ENCODE data around the gene PARP15. TPM values are rescaled to one million over a fixed set of nuclear protein-coding genes. Genes with fewer than 3 reads are reported as not detected.

The PARP15 gene
- total and polyA plus RNA-seq, 2 experiments from 2014 or later, result 0.39 to 0.87 TPM

DNA sequence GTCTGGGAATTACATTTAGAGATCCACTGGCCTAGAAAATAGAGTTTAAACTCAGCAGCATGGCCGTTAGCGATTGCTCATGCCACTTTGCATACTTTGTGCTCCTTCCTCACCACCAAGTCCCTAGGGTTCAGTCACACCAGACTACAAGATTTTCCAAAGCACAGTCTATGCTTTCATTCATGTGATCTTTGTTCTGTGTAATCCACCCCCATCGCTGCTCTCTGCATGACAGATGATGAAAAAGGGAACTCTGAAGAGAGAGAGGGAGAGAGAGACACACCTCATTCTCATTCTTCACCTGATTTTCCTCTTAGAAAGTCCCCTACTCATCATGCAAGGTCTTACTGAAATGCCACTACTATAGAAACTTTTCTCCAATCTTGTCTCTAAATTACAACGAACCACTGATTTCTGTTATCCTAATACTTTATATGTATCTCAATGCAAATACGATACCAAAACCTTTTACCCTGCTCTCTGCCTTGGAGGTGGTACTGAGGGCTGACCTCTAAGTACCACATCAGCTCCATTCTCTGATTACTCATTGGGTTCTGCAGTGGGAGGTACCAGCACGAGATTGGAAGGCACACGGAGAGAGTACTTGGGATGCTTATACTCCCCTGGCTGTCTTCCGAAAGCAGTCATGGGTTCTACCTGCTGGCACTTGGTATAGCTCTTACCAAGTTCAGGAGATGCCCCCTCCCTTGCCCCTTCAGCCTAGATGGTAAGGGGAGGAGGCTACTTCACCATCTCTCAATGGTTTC is 1.1 kb upstream of the PARP15 start:
- peaks cover 3% of the 10 kb centered on the region; the same call in 2 of the 3 replicates for H3K9me3 Mint-ChIP-seq
- no peak overlapping the region for H3K4me3 Mint-ChIP-seq
- H3K36me3 ChIP-seq (ENCODE audit: insufficient read depth), result no peaks in the 10 kb centered on the region
- H3K9me2 ChIP-seq (ENCODE audit: insufficient read depth), result 0 out of 2 replicates have a peak, but pooled peaks cover 2% of the 10 kb centered on the region
- H3K27ac ChIP-seq (ENCODE audit: low read depth), result no peak overlapping the region
- no peaks in the 10 kb centered on the region for H3K79me2 ChIP-seq (replicated peaks; ENCODE audit: insufficient read depth)
- ATAC-seq, result peak; percentile 44
- H3K4me3 ChIP-seq, result no peak overlapping the region
- H3K27me3 Mint-ChIP-seq (ENCODE audit: insufficient read depth, low read depth, poor library complexity), result peaks cover 7% of the 10 kb centered on the region
- H3F3A ChIP-seq (replicated peaks; ENCODE audit: low read depth), result no peaks in the 10 kb centered on the region
- H3K4me2 ChIP-seq, result no peak overlapping the region
- DNase-seq (ENCODE audit: low spot score), result no peak
- no peak overlapping the region for H3K27ac Mint-ChIP-seq
- peaks cover 4% of the 10 kb centered on the region; the same call in 1 of the 2 replicates for H3K4me1 ChIP-seq (ENCODE audit: insufficient read depth)
- H4K20me1 ChIP-seq (replicated peaks; ENCODE audit: insufficient read depth), result no peaks in the 10 kb centered on the region
- peaks cover 25% of the 10 kb centered on the region for H3K27me3 ChIP-seq (ENCODE audit: insufficient read depth)
- H3K36me3 Mint-ChIP-seq (ENCODE audit: low read depth), result peaks cover 2% of the 10 kb centered on the region; the same call in 1 of the 3 replicates
- H2AFZ ChIP-seq, result peak overlapping the region; percentile 56; the same call in 1 of the 2 replicates
- H3K4me1 Mint-ChIP-seq, result peaks cover 21% of the 10 kb centered on the region
- TF ChIP-seq ZNF114 (CRISPR knock-in tag; IDR thresholded peaks at IDR 0.05), result no peak
- TF ChIP-seq EZH2phosphoT487 (IDR thresholded peaks at IDR 0.05; ENCODE audit: unreplicated experiment), result no peak
- TF ChIP-seq POLR2AphosphoS5 (IDR thresholded peaks at IDR 0.05; ENCODE audit: low read depth), result no peak
- TF ChIP-seq, protein P1, sequence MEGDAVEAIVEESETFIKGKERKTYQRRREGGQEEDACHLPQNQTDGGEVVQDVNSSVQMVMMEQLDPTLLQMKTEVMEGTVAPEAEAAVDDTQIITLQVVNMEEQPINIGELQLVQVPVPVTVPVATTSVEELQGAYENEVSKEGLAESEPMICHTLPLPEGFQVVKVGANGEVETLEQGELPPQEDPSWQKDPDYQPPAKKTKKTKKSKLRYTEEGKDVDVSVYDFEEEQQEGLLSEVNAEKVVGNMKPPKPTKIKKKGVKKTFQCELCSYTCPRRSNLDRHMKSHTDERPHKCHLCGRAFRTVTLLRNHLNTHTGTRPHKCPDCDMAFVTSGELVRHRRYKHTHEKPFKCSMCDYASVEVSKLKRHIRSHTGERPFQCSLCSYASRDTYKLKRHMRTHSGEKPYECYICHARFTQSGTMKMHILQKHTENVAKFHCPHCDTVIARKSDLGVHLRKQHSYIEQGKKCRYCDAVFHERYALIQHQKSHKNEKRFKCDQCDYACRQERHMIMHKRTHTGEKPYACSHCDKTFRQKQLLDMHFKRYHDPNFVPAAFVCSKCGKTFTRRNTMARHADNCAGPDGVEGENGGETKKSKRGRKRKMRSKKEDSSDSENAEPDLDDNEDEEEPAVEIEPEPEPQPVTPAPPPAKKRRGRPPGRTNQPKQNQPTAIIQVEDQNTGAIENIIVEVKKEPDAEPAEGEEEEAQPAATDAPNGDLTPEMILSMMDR (conservative IDR thresholded peaks at IDR 0.05; ENCODE audit: low read depth in 2 of 2), result no peak
- no peak for TF ChIP-seq ZNF331 (CRISPR knock-in tag; IDR thresholded peaks at IDR 0.05; ENCODE audit: low read depth)
- TF ChIP-seq CREB1 (CRISPR knock-in tag; IDR thresholded peaks at IDR 0.05; ENCODE audit: low read depth), result no peak
- TF ChIP-seq JUNB (IDR thresholded peaks at IDR 0.05; ENCODE audit: unreplicated experiment), result no peak
- no peak for TF ChIP-seq NANOG (IDR thresholded peaks at IDR 0.05; ENCODE audit: borderline replicate concordance)
- TF ChIP-seq, protein P2, sequence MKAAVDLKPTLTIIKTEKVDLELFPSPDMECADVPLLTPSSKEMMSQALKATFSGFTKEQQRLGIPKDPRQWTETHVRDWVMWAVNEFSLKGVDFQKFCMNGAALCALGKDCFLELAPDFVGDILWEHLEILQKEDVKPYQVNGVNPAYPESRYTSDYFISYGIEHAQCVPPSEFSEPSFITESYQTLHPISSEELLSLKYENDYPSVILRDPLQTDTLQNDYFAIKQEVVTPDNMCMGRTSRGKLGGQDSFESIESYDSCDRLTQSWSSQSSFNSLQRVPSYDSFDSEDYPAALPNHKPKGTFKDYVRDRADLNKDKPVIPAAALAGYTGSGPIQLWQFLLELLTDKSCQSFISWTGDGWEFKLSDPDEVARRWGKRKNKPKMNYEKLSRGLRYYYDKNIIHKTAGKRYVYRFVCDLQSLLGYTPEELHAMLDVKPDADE (IDR thresholded peaks at IDR 0.05), result no peak
- TF ChIP-seq, protein P3, sequence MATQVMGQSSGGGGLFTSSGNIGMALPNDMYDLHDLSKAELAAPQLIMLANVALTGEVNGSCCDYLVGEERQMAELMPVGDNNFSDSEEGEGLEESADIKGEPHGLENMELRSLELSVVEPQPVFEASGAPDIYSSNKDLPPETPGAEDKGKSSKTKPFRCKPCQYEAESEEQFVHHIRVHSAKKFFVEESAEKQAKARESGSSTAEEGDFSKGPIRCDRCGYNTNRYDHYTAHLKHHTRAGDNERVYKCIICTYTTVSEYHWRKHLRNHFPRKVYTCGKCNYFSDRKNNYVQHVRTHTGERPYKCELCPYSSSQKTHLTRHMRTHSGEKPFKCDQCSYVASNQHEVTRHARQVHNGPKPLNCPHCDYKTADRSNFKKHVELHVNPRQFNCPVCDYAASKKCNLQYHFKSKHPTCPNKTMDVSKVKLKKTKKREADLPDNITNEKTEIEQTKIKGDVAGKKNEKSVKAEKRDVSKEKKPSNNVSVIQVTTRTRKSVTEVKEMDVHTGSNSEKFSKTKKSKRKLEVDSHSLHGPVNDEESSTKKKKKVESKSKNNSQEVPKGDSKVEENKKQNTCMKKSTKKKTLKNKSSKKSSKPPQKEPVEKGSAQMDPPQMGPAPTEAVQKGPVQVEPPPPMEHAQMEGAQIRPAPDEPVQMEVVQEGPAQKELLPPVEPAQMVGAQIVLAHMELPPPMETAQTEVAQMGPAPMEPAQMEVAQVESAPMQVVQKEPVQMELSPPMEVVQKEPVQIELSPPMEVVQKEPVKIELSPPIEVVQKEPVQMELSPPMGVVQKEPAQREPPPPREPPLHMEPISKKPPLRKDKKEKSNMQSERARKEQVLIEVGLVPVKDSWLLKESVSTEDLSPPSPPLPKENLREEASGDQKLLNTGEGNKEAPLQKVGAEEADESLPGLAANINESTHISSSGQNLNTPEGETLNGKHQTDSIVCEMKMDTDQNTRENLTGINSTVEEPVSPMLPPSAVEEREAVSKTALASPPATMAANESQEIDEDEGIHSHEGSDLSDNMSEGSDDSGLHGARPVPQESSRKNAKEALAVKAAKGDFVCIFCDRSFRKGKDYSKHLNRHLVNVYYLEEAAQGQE (IDR thresholded peaks at IDR 0.05; ENCODE audit: unreplicated experiment), result no peak
- TF ChIP-seq EZH2 (IDR thresholded peaks at IDR 0.05; ENCODE audit: low read depth, unreplicated experiment), result no peak
- TF ChIP-seq, protein P4, sequence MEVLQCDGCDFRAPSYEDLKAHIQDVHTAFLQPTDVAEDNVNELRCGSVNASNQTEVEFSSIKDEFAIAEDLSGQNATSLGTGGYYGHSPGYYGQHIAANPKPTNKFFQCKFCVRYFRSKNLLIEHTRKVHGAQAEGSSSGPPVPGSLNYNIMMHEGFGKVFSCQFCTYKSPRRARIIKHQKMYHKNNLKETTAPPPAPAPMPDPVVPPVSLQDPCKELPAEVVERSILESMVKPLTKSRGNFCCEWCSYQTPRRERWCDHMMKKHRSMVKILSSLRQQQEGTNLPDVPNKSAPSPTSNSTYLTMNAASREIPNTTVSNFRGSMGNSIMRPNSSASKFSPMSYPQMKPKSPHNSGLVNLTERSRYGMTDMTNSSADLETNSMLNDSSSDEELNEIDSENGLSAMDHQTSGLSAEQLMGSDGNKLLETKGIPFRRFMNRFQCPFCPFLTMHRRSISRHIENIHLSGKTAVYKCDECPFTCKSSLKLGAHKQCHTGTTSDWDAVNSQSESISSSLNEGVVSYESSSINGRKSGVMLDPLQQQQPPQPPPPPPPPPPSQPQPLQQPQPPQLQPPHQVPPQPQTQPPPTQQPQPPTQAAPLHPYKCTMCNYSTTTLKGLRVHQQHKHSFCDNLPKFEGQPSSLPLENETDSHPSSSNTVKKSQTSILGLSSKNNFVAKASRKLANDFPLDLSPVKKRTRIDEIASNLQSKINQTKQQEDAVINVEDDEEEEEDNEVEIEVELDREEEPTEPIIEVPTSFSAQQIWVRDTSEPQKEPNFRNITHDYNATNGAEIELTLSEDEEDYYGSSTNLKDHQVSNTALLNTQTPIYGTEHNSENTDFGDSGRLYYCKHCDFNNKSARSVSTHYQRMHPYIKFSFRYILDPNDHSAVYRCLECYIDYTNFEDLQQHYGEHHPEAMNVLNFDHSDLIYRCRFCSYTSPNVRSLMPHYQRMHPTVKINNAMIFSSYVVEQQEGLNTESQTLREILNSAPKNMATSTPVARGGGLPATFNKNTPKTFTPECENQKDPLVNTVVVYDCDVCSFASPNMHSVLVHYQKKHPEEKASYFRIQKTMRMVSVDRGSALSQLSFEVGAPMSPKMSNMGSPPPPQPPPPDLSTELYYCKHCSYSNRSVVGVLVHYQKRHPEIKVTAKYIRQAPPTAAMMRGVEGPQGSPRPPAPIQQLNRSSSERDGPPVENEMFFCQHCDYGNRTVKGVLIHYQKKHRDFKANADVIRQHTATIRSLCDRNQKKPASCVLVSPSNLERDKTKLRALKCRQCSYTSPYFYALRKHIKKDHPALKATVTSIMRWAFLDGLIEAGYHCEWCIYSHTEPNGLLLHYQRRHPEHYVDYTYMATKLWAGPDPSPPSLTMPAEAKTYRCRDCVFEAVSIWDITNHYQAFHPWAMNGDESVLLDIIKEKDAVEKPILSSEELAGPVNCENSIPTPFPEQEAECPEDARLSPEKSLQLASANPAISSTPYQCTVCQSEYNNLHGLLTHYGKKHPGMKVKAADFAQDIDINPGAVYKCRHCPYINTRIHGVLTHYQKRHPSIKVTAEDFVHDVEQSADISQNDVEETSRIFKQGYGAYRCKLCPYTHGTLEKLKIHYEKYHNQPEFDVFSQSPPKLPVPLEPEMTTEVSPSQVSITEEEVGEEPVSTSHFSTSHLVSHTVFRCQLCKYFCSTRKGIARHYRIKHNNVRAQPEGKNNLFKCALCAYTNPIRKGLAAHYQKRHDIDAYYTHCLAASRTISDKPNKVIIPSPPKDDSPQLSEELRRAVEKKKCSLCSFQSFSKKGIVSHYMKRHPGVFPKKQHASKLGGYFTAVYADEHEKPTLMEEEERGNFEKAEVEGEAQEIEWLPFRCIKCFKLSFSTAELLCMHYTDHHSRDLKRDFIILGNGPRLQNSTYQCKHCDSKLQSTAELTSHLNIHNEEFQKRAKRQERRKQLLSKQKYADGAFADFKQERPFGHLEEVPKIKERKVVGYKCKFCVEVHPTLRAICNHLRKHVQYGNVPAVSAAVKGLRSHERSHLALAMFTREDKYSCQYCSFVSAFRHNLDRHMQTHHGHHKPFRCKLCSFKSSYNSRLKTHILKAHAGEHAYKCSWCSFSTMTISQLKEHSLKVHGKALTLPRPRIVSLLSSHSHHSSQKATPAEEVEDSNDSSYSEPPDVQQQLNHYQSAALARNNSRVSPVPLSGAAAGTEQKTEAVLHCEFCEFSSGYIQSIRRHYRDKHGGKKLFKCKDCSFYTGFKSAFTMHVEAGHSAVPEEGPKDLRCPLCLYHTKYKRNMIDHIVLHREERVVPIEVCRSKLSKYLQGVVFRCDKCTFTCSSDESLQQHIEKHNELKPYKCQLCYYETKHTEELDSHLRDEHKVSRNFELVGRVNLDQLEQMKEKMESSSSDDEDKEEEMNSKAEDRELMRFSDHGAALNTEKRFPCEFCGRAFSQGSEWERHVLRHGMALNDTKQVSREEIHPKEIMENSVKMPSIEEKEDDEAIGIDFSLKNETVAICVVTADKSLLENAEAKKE (CRISPR knock-in tag; IDR thresholded peaks at IDR 0.05), result no peak
- TF ChIP-seq STAT1 (IDR thresholded peaks at IDR 0.05; ENCODE audit: unreplicated experiment), result no peak
